ENCODE results near the gene TRNP1. TPM values are rescaled to one million over a fixed set of nuclear protein-coding genes. Genes with fewer than 3 reads are reported as not detected.
A peak's percentile ranks its signal among the peaks of the same experiment; 100 is the strongest.

TRNP1 gene
- total RNA-seq, 2 experiments from 2014 or later = 0.19 to 0.20 TPM

DNA sequence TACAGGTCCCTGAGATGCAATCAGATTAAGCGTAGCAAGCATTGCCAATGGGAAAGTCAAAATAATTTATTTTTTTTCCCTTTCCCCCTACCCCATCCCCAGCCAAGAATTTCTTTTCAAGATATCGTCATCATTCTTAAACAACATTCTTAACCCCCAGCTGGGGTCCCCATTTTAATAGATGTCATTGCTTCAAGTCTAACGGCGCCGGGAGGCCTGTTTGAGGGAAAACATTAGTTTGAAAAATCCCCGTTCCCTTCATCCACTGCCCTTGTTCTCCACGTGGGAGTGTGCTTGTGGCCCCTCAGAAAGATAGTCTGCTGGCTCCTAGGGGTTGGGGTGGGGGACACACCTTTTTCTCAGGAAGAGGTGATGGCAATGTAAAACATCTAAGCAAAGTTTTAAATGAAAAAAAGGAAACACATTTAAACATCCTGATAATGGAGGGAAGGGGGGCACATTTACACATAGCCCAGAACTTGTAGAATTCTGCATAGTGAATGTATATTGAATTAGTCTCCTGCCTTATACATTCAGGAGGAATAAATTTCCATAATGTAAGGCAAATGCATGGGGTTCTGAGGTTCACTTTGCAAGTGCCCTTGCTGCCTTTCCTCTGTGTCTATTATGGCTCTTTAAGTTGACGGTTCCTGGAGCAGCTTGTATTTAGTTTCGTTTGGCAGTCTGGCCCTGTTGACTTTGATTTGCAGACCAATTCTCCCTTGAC, 6.8 kb downstream of the TRNP1 start:
- Mint-ChIP-seq H3K27me3 (peaks cover 25% of the 10 kb centered on the region), H3K27ac (no peak overlapping the region), H3K36me3 (ENCODE audit: low read depth) (no peaks in the 10 kb centered on the region), H3K9me3 (no peaks in the 10 kb centered on the region), H3K4me3 (no peak overlapping the region), H3K4me1 (ENCODE audit: low read depth) (peaks cover 7% of the 10 kb centered on the region)
- ChIA-PET POLR2A (no interaction called here), CTCF (no interaction called here)
- no peak overlapping the region for H3K4me3 ChIP-seq (ENCODE audit: low read length)
- no peaks in the 10 kb centered on the region for H3K36me3 ChIP-seq (ENCODE audit: insufficient read depth, low read length)
- intact Hi-C loops (cut with DNase I, micrococcal nuclease) = no loop called here
- TF ChIP-seq, protein P1, sequence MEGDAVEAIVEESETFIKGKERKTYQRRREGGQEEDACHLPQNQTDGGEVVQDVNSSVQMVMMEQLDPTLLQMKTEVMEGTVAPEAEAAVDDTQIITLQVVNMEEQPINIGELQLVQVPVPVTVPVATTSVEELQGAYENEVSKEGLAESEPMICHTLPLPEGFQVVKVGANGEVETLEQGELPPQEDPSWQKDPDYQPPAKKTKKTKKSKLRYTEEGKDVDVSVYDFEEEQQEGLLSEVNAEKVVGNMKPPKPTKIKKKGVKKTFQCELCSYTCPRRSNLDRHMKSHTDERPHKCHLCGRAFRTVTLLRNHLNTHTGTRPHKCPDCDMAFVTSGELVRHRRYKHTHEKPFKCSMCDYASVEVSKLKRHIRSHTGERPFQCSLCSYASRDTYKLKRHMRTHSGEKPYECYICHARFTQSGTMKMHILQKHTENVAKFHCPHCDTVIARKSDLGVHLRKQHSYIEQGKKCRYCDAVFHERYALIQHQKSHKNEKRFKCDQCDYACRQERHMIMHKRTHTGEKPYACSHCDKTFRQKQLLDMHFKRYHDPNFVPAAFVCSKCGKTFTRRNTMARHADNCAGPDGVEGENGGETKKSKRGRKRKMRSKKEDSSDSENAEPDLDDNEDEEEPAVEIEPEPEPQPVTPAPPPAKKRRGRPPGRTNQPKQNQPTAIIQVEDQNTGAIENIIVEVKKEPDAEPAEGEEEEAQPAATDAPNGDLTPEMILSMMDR (IDR thresholded peaks at IDR 0.05) = no peak
- peaks cover 21 to 23% of the 10 kb centered on the region in 2 experiments for H3K27me3 ChIP-seq (ENCODE audit: control insufficient read depth in 1 of 2, insufficient read depth in 2 of 2, low read length in 2 of 2)
- DNase-seq (no peak), ATAC-seq (ENCODE audit: poor library complexity) (no peak)
- H3K27ac ChIP-seq (ENCODE audit: low read depth in 1 of 2, low read length in 2 of 2) = no peak overlapping the region
- no peaks in the 10 kb centered on the region for H3K9me3 ChIP-seq (ENCODE audit: control insufficient read depth in 1 of 2, insufficient read depth in 1 of 2, low read length in 2 of 2)
- peaks cover 8% of the 10 kb centered on the region for H3K4me1 ChIP-seq (ENCODE audit: insufficient read depth, low read length)

DNA sequence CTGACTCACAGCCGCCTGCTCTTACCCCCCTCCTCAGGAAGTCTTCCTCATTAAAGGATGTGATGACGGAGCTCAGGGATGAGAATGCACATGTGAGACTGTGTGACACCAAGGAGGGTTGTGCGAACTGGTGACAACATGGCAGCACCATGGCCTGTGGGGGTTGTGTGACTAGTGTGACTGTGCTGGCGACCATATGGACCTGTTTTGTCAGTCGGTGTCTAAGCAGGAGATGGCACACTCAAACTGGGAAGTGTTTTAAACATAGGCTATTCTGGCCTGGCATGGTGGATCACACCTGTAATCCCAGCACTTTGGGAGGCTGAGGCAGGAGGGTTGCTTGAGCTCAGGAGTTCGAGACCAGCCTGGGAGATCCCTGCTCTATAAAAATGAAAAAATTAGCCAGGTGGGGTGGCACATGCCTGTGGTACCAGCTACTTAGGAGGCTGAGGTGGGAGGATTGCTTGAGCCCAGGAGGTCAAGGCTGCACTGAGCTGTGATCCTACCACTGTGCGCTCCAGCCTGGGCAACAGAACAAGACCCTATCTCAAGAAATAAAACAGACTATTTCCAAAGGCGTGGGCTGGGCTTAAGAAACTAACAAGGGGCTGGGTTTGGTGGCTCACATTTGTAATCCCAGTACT, 7.4 kb downstream of the TRNP1 start:
- Histone ChIP-seq H3K27me3 (ENCODE audit: control insufficient read depth in 1 of 2, insufficient read depth in 2 of 2, low read length in 2 of 2) (peaks cover 14 to 16% of the 10 kb centered on the region in 2 experiments), H3K9me3 (ENCODE audit: control insufficient read depth in 1 of 2, insufficient read depth in 1 of 2, low read length in 2 of 2) (no peaks in the 10 kb centered on the region), H3K4me3 (ENCODE audit: low read length) (no peak overlapping the region), H3K36me3 (ENCODE audit: insufficient read depth, low read length) (no peaks in the 10 kb centered on the region), H3K4me1 (ENCODE audit: insufficient read depth, low read length) (peaks cover 8% of the 10 kb centered on the region), H3K27ac (ENCODE audit: low read depth in 1 of 2, low read length in 2 of 2) (no peak overlapping the region)
- intact Hi-C loops (cut with DNase I, micrococcal nuclease) = no loop called here
- ChIA-PET CTCF (interaction anchor here (0.9 kb wide), 1 partner anchor 45 kb away, joined by 3 read pairs; no protein-coding TSS in a partner anchor), POLR2A (no interaction called here)
- TF ChIP-seq, protein P1 (IDR thresholded peaks at IDR 0.05) = no peak
- no peak overlapping the region for H3K27ac Mint-ChIP-seq
- peaks cover 19% of the 10 kb centered on the region for H3K27me3 Mint-ChIP-seq
- no peaks in the 10 kb centered on the region for H3K36me3 Mint-ChIP-seq (ENCODE audit: low read depth)
- no peak overlapping the region for H3K4me3 Mint-ChIP-seq
- peaks cover 7% of the 10 kb centered on the region for H3K4me1 Mint-ChIP-seq (ENCODE audit: low read depth)
- peak in 2 of 14 experiments; percentile 45 to 62 for DNase-seq
- no peak for ATAC-seq (ENCODE audit: poor library complexity)
- H3K9me3 Mint-ChIP-seq = no peaks in the 10 kb centered on the region

DNA sequence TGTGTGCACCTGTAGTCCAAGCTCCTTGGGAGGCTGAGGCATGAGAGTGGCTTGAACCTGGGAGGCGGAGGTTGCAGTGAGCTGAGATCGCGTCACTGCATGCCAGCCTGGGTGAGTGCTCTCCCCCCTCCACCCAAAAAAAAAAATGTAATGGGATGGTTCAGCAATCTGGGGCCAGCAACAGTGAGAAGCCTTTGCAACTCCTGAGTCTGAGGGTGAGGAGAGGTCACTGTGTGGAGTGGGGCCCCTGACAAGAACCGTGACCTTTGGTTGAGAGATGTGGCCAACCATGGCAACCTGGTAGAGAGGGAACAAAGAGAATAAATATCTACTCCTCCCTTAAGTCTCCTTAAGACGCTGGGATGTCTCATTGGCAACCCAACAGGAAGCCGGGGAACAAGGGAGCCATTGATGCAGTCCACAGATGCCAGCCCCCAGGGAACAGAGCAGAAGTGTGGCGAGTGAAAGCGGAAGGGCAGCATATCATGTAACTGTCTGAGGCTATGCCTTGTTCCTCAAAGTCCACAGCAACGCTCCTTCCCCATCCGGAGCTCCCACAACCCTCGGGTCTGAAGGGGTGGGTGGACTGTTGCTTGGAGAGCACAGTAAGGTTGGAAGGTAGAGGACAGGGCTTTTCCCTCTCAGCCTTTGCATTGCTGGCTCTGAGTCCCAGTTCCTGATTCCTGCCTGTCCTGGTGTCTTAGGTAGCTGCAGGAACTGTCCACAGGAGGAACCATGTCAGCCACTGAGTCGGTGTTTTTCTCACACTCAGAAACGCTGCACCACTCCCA, 8.3 kb downstream of the TRNP1 start:
- Histone ChIP-seq H3K36me3 (ENCODE audit: insufficient read depth, low read length) (no peaks in the 10 kb centered on the region), H3K4me1 (ENCODE audit: insufficient read depth, low read length) (peaks cover 8% of the 10 kb centered on the region), H3K4me3 (ENCODE audit: low read length) (no peak overlapping the region), H3K27ac (ENCODE audit: low read depth in 1 of 2, low read length in 2 of 2) (no peak overlapping the region), H3K9me3 (ENCODE audit: control insufficient read depth in 1 of 2, insufficient read depth in 1 of 2, low read length in 2 of 2) (no peaks in the 10 kb centered on the region), H3K27me3 (ENCODE audit: control insufficient read depth in 1 of 2, insufficient read depth in 2 of 2, low read length in 2 of 2) (peaks cover 6 to 8% of the 10 kb centered on the region in 2 experiments)
- no peaks in the 10 kb centered on the region for H3K9me3 Mint-ChIP-seq
- H3K4me1 Mint-ChIP-seq (ENCODE audit: low read depth) = peaks cover 7% of the 10 kb centered on the region
- H3K4me3 Mint-ChIP-seq = no peak overlapping the region
- ChIA-PET POLR2A (no interaction called here), CTCF (interaction anchor here (0.9 kb wide), 1 partner anchor 44 kb away, joined by 3 read pairs; no protein-coding TSS in a partner anchor)
- intact Hi-C loops (cut with DNase I, micrococcal nuclease) = no loop called here
- DNase-seq = peak in 4 of 14 experiments; percentile 6 to 68 (median 42)
- peaks cover 10% of the 10 kb centered on the region for H3K27me3 Mint-ChIP-seq
- ATAC-seq (ENCODE audit: poor library complexity) = no peak
- TF ChIP-seq, protein P1 (IDR thresholded peaks at IDR 0.05) = no peak
- H3K27ac Mint-ChIP-seq = no peak overlapping the region
- no peaks in the 10 kb centered on the region for H3K36me3 Mint-ChIP-seq (ENCODE audit: low read depth)
